ENCODE data around the gene COL27A1. TPM values are rescaled to one million over a fixed set of nuclear protein-coding genes. Genes with fewer than 3 reads are reported as not detected.
"Not testable (repeated sequence)": the region's sequence is repeated elsewhere in the genome, so short reads cannot be mapped to it uniquely, and the experiment has no call there.

COL27A1 gene
- total RNA-seq, 1 experiment from 2014 or later: 20.1 TPM

- H3K9me3 Mint-ChIP-seq (ENCODE audit: low read depth, unreplicated experiment): no peaks in the 10 kb centered on the region
- BruUV-seq (replicated peaks): no TSS peak
- intact Hi-C loops (cut with micrococcal nuclease; ENCODE audit: unreplicated experiment): no loop called here
- H3K27me3 Mint-ChIP-seq (ENCODE audit: unreplicated experiment): peaks cover 14% of the 10 kb centered on the region
- CTCF ChIA-PET: no interaction called here
- H3K36me3 Mint-ChIP-seq (ENCODE audit: insufficient read depth, unreplicated experiment): no peaks in the 10 kb centered on the region
- no peak overlapping the region for H3K27ac Mint-ChIP-seq (ENCODE audit: unreplicated experiment)
- TF ChIP-seq CTCF (IDR thresholded peaks at IDR 0.05; ENCODE audit: unreplicated experiment): no peak
- H3K4me3 Mint-ChIP-seq (ENCODE audit: low read depth, unreplicated experiment): no peak overlapping the region
- H3K4me1 Mint-ChIP-seq (ENCODE audit: low read depth, unreplicated experiment): no peaks in the 10 kb centered on the region
- DNase-seq: no peak
Measured at GRCh38 chr9:114317665-114318357, 162.5 kb downstream of the COL27A1 start.

GRCh38 chr9:114318416-114318815, 163.1 kb downstream of the COL27A1 start:
- H3K9me3 Mint-ChIP-seq (ENCODE audit: low read depth, unreplicated experiment): no peaks in the 10 kb centered on the region
- CTCF ChIA-PET: no interaction called here
- peaks cover 14% of the 10 kb centered on the region for H3K27me3 Mint-ChIP-seq (ENCODE audit: unreplicated experiment)
- H3K4me1 Mint-ChIP-seq (ENCODE audit: low read depth, unreplicated experiment): no peaks in the 10 kb centered on the region
- no peak for DNase-seq
- H3K27ac Mint-ChIP-seq (ENCODE audit: unreplicated experiment): no peak overlapping the region
- no TSS peak for BruUV-seq (replicated peaks)
- intact Hi-C loops (cut with micrococcal nuclease; ENCODE audit: unreplicated experiment): no loop called here
- no peak overlapping the region for H3K4me3 Mint-ChIP-seq (ENCODE audit: low read depth, unreplicated experiment)
- TF ChIP-seq CTCF (IDR thresholded peaks at IDR 0.05; ENCODE audit: unreplicated experiment): no peak
- H3K36me3 Mint-ChIP-seq (ENCODE audit: insufficient read depth, unreplicated experiment): no peaks in the 10 kb centered on the region

- CTCF ChIA-PET: interaction anchor here (1.2 kb wide), 1 partner anchor 15 kb away, joined by 3 read pairs; no protein-coding TSS in a partner anchor
- Mint-ChIP-seq H3K27ac (ENCODE audit: unreplicated experiment) (no peak overlapping the region), H3K4me3 (ENCODE audit: low read depth, unreplicated experiment) (no peak overlapping the region), H3K9me3 (ENCODE audit: low read depth, unreplicated experiment) (no peaks in the 10 kb centered on the region), H3K36me3 (ENCODE audit: insufficient read depth, unreplicated experiment) (no peaks in the 10 kb centered on the region), H3K4me1 (ENCODE audit: low read depth, unreplicated experiment) (no peaks in the 10 kb centered on the region), H3K27me3 (ENCODE audit: unreplicated experiment) (peaks cover 14% of the 10 kb centered on the region)
- BruUV-seq (replicated peaks): no TSS peak
- TF ChIP-seq CTCF (IDR thresholded peaks at IDR 0.05; ENCODE audit: unreplicated experiment): no peak
- intact Hi-C loops (cut with micrococcal nuclease; ENCODE audit: unreplicated experiment): no loop called here
- DNase-seq: no peak
Measured at GRCh38 chr9:114319147-114319546, 163.8 kb downstream of the COL27A1 start.

GRCh38 chr9:114320710-114321109, 165.4 kb downstream of the COL27A1 start:
- BruUV-seq (replicated peaks); H3K4me1 Mint-ChIP-seq (ENCODE audit: low read depth, unreplicated experiment); H3K4me3 Mint-ChIP-seq (ENCODE audit: low read depth, unreplicated experiment); DNase-seq; H3K36me3 Mint-ChIP-seq (ENCODE audit: insufficient read depth, unreplicated experiment); H3K9me3 Mint-ChIP-seq (ENCODE audit: low read depth, unreplicated experiment); H3K27ac Mint-ChIP-seq (ENCODE audit: unreplicated experiment); intact Hi-C loops (cut with micrococcal nuclease; ENCODE audit: unreplicated experiment): not testable (repeated sequence)
- H3K27me3 Mint-ChIP-seq (ENCODE audit: unreplicated experiment): peaks cover 14% of the 10 kb centered on the region
- CTCF ChIA-PET: interaction anchor here (0.6 kb wide), 1 partner anchor 374 kb away, joined by 3 read pairs; no protein-coding TSS in a partner anchor

- Mint-ChIP-seq H3K27ac (ENCODE audit: unreplicated experiment) (no peak overlapping the region), H3K27me3 (ENCODE audit: unreplicated experiment) (peaks cover 14% of the 10 kb centered on the region), H3K36me3 (ENCODE audit: insufficient read depth, unreplicated experiment) (no peaks in the 10 kb centered on the region), H3K9me3 (ENCODE audit: low read depth, unreplicated experiment) (no peaks in the 10 kb centered on the region), H3K4me3 (ENCODE audit: low read depth, unreplicated experiment) (no peak overlapping the region), H3K4me1 (ENCODE audit: low read depth, unreplicated experiment) (no peaks in the 10 kb centered on the region)
- DNase-seq: no peak
- no TSS peak for BruUV-seq (replicated peaks)
- CTCF ChIA-PET: no interaction called here
- no peak for TF ChIP-seq CTCF (IDR thresholded peaks at IDR 0.05; ENCODE audit: unreplicated experiment)
- intact Hi-C loops (cut with micrococcal nuclease; ENCODE audit: unreplicated experiment): no loop called here
Measured at GRCh38 chr9:114321759-114322158, 166.4 kb downstream of the COL27A1 start.

GRCh38 chr9:114322160-114322818, 167.0 kb downstream of the COL27A1 start:
- H3K9me3 Mint-ChIP-seq (ENCODE audit: low read depth, unreplicated experiment); DNase-seq; H3K4me1 Mint-ChIP-seq (ENCODE audit: low read depth, unreplicated experiment); intact Hi-C loops (cut with micrococcal nuclease; ENCODE audit: unreplicated experiment); H3K27ac Mint-ChIP-seq (ENCODE audit: unreplicated experiment); CTCF ChIA-PET; BruUV-seq (replicated peaks); H3K36me3 Mint-ChIP-seq (ENCODE audit: insufficient read depth, unreplicated experiment); H3K4me3 Mint-ChIP-seq (ENCODE audit: low read depth, unreplicated experiment): not testable (repeated sequence)
- peaks cover 14% of the 10 kb centered on the region for H3K27me3 Mint-ChIP-seq (ENCODE audit: unreplicated experiment)
